Femur (tissue), 1 donor: ENCODE measurements around the gene EDAR.

Source experiments
- DNase-seq: peaks from one replicate; pipeline ENCODE4 v3.0.0-alpha.2; 2017

Gene EDAR

DNA sequence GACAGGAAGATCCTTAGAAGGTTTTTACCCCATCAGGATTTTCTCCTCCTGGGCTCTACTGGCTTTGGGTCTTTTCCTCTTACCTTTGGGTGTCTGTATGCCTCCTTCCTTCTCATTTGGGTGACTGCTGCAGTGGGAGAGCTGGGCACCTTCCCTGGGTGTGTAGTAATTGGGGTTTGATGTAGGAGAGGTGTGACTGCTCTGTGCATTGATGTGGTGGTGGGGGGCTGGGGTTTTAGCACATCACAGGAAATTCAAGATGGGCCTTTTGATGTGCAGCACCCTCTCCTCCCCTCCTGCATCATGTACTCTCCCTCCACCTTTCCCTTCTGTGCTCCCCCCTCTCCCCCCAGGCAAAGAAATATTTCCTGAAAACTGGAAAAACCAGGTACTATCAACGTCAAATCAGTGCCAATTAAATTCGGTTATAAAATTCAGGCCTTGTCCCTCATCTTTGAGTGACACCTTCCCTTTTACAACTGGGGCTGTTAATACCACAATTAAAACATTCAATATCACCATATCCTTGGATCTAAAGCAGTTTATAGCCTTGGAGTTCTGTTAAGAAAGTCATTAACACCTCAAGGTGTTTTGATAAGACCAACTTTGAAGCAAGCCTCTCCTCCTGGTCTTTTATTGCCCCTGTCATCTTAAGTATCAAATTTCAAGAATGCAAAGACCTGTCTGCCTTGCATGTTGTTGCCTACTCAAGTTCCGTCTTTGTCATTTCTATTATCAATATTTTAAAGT is 23.3 kb downstream of the EDAR start:
- DNase-seq: no peak

GRCh38 chr2:108963057-108963456 is 26.0 kb downstream of the EDAR start:
- DNase-seq: no peak

DNA sequence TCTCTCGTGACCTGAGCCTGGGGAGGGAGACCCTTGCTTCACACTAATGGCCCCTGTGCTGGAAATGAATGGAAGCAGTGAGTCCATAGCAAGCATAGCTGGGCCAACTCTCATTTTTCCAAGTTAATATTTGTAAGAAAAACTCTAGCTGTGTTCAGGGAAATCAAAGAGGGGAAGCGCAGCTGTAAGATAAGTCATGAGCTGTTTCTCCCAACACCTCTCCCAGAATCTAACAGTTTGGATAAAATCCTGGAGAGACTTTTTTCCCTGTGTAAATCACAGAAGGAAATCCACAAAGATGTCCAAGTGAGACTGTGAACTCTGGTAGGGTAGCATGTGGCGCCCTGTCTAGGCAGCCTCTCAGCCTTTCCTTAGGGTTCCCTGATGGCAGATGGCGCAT is 27.2 kb downstream of the EDAR start:
- DNase-seq: no peak

DNA sequence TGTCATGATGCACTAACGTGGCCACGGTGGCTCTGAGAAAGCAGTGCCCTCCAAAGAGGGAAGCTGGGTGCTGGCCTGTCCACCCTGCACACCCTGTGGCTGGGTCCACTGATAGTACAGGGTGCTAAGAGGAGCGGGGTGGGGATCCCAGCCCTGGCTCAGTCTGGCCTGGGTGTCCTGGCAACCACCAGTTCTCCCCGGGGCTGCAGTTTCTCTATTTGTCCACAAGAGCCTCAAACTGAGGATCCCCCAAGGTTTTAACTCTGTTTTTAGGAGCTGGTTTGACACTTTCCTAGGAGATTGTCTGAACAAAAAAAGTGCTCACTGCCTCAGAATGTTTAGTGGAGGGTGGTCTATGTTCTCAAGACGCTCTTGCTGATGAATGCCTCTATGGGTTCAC is 29.0 kb downstream of the EDAR start:
- no peak for DNase-seq

DNA sequence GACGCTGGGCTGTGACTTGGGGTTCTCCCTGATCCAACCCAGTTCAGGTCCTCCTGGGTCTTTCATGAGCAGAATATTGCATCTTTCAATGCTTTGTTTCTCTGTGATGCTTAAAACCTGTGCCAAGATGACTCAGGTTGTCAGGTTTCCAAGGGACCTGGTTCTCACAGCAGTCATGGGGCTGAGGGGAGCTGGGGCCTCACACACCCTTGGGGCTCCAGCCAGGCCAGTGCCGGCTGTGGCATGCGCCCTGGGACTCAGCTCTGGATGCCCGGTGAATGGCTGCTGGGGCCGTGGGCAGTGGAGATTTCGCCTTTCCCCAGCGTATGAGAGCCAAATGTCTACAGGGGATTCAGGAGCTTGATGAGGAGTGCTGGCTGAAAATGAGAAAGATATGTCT is 29.6 kb downstream of the EDAR start:
- DNase-seq: no peak

DNA sequence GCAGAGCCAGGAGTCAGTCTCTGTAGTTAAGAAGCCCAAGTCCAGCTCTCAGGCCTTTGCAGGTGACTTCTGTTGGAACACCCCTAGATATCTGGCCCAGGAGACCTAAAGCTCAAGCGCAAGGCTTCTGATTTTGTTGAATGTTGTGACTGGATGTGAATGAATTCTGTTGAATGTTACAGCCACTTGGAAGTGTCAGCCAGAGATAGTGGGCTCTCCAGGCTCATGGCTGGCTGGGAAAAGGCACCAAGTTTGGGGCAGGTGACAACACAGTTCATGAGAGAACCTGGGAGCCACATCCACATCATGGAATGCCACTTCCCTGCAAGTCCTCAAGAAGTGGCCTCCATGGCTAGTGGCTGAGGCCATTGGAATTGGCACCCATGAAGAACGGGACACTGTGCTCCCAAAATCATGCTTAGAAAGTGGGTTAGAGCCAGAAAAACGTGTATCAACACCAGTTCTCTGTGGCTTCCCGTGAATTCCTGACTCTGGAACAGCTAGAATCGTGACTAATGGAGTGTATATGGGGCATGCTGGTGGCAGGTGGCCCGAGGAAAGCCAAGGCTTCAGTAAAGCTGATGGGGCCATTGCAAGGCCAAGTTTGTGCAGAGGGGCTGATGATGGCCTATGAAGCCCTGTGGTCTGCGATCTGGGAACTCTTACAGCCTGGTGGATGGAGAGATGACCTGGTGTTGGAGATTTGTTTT is 30.2 kb downstream of the EDAR start:
- no peak for DNase-seq

DNA sequence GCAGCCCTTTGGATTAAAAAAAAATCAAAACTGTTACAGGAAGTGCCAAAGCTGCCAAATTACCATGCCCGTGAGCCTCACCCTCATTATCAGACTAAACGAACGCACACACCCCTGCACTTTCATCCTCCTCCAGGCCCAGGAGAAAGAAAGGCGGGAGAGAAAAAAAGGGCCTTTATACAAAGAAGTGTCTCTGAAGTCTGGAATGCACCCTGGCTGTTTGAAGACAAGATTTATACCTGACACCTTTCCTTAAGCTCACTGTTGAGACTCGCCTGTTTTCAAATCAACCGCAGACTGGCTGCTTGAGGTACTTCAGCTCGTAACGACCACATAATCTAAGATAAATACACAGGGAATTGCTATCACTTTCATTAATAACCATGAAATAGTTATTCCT is 31.0 kb downstream of the EDAR start:
- DNase-seq: no peak

DNA sequence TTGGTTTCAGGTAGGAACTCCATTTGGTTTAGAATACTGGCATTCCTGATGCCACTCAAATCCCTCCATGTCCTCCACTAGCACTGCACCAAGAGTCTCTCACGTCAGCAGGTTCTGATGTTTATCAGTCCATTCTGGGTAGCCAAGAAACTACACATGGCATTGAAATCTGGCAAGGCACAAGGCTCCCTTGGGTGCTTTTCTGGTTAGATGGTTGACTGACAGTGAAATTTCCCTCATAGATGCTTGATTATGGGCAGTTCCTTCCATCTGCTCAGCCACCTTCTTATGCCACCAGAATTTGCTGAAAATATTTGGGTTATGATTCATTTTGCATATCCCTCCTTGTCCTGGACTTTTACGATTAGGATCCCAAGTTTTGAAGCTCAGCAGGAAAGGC is 32.6 kb downstream of the EDAR start:
- DNase-seq: no peak

GRCh38 chr2:108950369-108951135 is 38.5 kb downstream of the EDAR start:
- no peak for DNase-seq

GRCh38 chr2:108949316-108950239 is 39.4 kb downstream of the EDAR start:
- DNase-seq: no peak

DNA sequence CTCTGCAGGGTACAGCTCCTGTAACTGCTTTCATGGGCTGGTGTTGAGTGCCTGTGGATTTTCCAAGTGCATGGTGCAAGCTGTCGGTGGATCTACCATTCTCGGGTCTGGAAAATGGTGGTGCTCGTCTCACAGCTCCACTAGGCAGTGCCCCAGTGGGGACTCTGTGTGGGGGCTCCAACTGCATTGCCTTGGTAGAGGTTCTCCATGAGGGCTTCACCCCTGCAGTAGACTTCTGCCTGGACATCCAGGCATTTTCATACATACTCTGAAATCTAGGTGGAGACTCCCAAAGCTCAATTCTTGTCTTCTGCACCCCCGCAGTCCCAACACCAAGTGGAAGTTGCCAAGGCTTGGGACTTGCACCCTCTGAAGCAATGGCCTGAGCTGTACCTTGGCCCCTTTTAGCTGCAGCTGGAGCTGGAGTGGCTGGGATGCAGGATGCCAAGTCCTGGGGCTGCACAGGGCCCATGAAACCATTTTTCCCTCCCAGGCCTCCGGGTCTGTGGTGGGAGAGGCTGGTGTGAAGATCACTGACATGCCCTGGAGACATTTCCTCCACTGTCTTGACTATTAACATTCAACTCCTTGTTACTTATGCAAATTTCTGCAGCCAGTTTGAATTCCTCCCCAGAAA is 41.6 kb downstream of the EDAR start:
- DNase-seq: no peak

DNA sequence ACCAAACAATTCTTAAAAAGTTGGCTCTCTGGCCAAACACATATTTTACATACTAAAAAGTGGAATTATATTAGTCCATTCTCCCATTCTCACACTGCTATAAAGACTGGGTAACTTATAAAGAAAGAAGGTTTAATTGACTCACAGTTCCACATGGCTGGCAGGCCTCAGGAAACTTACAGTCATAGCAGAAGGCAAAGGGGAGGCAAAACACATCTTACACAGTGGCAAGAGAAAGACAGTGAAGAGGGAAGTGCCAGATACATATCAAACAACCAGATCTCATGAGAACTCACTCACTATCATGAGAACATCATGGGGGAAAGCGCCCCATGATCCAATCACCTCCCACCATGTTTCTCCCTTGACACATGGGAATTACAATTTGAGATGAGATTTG is 42.6 kb downstream of the EDAR start:
- DNase-seq: no peak

GRCh38 chr2:108945969-108946368 is 43.1 kb downstream of the EDAR start:
- DNase-seq: peak; percentile 48

- no peak for DNase-seq
Measured at GRCh38 chr2:108944601-108945331, 44.3 kb downstream of the EDAR start.

DNA sequence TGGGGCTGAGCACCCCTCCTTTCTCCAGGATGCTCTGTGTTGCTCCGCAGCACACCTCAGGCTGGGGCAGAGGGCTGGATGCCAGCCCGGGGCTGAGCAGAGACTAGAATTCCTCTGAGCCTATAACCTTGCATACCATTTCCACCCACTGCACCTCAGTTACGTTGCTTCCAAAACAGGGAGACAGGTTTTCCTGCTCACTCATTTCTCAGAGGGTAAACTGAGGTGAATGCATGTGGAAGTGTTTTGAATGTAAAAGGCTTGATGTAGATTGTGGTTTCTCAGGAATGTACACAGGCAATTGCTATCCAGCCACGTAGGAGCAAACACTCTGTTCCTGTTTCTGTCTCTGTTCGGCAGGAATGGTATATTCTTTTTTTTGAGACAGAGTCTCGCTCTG is 45.3 kb downstream of the EDAR start:
- no peak for DNase-seq

- no peak for DNase-seq
Measured at GRCh38 chr2:108942888-108943287, 46.1 kb downstream of the EDAR start.

DNA sequence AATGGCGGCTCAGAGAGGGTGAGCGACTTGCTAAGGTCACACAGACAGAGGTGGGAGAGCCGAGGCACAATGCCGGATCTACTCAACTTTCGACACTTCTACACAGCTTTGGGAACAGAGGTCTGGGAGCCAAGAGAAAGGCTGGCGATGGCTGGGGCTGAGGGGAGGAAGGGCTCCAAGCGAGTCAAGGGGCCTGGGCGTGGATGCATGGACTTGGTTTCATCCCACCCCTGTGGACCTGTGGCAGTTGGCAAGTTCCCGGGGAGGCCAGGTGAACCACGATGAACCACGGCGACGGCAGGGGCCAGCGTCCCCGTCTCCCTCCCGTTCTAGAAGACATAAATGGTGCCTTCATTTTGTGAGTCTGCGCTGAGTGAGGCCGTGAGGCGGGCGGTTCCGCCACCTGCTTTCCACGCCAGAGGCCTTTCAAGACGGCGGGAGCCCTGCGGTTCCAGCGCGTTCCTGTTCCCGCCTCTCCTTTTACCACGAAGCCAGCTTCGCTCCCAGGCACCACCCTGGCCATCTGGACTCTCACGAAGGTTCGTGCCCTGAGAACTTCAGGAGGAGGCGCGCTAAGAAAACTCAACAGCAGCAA is 46.7 kb downstream of the EDAR start:
- DNase-seq: no peak

DNA sequence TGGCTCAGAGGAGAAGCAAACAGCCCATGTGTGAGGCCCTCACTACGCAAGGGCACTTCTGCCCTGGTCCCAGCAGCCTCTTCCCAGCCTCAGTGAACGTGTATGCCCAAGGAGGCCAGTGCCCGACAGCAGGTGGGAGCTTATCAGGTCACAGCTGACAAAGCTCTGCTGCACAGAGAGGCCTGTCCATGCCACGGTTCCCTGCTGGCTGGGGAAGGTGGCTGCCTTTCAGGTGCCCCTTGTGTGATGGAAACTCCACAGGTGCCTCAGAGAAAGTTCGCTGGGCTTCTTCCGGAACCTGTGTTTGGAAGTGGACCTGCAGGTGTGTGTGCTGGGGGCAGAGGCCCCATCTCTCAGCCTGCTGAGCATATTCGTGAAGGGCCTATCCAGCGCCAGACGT is 47.3 kb downstream of the EDAR start:
- DNase-seq: no peak

DNA sequence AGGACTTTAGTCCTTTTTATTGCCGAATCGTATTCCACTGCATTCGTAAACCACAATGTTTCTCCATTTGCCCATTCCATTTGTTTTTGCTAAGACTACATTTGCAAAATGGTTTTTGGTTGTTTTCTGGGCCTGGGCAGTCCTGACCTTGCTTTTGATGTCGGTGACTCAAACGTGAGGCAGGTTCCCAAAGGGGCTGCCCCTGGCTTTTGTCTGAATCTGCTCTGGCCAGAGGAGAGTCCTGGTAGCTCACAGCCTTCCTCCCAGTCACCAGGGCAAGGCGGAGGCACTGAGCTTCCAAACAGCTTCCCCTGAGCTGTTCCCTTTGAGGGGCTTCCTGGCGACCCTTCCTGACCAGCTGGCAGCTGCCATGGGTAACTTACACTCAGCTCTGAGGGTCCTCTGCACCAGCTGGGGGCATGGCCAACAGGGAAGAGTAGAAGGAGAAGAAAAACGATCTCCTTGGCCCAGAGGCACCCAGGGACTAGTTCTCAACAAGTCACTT is 47.8 kb downstream of the EDAR start:
- no peak for DNase-seq

- no peak for DNase-seq
Measured at GRCh38 chr2:108940156-108940555, 48.9 kb downstream of the EDAR start.
